IPS-18c (cell line): ENCODE results near the gene PRRT4.

ENCODE experiments used
- H3K4me3 ChIP-seq: 2 replicates; pipeline ENCODE4 v1.7.0; 2013; ENCODE audit warnings: low read depth, mild to moderate bottlenecking, low read length, moderate library complexity; ENCODE audit not compliant: insufficient read depth
- H3K9me3 ChIP-seq: one replicate; pipeline ENCODE4 v1.6.1; 2013; ENCODE audit warnings: mild to moderate bottlenecking, low read length, moderate library complexity; ENCODE audit not compliant: control insufficient read depth, insufficient read depth

Gene PRRT4

GRCh38 chr7:128323459-128324367, 37.8 kb downstream of the PRRT4 start:
- Histone ChIP-seq H3K4me3 (no peak overlapping the region), H3K9me3 (peaks cover 2% of the 10 kb centered on the region)

- H3K4me3 ChIP-seq: no peak overlapping the region
- peaks cover 2% of the 10 kb centered on the region for H3K9me3 ChIP-seq
These were observed 38.5 kb downstream of the PRRT4 start for GRCh38 chr7:128323040-128323439.

- H3K9me3 ChIP-seq: peaks cover 2% of the 10 kb centered on the region
- H3K4me3 ChIP-seq: no peak overlapping the region
These were observed 39.3 kb downstream of the PRRT4 start for GRCh38 chr7:128322040-128322643.

GRCh38 chr7:128321044-128321422, 40.5 kb downstream of the PRRT4 start:
- H3K9me3 ChIP-seq: peaks cover 2% of the 10 kb centered on the region
- no peak overlapping the region for H3K4me3 ChIP-seq

- Histone ChIP-seq H3K4me3 (no peak overlapping the region), H3K9me3 (peaks cover 2% of the 10 kb centered on the region)
These were observed 42.8 kb downstream of the PRRT4 start for GRCh38 chr7:128318691-128319090.

- Histone ChIP-seq H3K9me3 (no peaks in the 10 kb centered on the region), H3K4me3 (no peak overlapping the region)
These were observed 50.5 kb downstream of the PRRT4 start for GRCh38 chr7:128311013-128311412.

GRCh38 chr7:128310499-128310898, 51.0 kb downstream of the PRRT4 start:
- H3K4me3 ChIP-seq: no peak overlapping the region
- H3K9me3 ChIP-seq: no peaks in the 10 kb centered on the region

GRCh38 chr7:128309976-128310375, 51.5 kb downstream of the PRRT4 start:
- Histone ChIP-seq H3K9me3 (no peaks in the 10 kb centered on the region), H3K4me3 (no peak overlapping the region)

GRCh38 chr7:128309124-128309523, 52.4 kb downstream of the PRRT4 start:
- Histone ChIP-seq H3K4me3 (no peak overlapping the region), H3K9me3 (no peaks in the 10 kb centered on the region)

- Histone ChIP-seq H3K4me3 (no peak overlapping the region), H3K9me3 (no peaks in the 10 kb centered on the region)
These were observed 54.4 kb downstream of the PRRT4 start for GRCh38 chr7:128307061-128307460.

GRCh38 chr7:128304212-128304611, 57.3 kb downstream of the PRRT4 start:
- H3K9me3 ChIP-seq: no peaks in the 10 kb centered on the region
- H3K4me3 ChIP-seq: no peak overlapping the region

GRCh38 chr7:128303643-128304042, 57.8 kb downstream of the PRRT4 start:
- Histone ChIP-seq H3K4me3 (no peak overlapping the region), H3K9me3 (no peaks in the 10 kb centered on the region)

GRCh38 chr7:128303133-128303532, 58.4 kb downstream of the PRRT4 start:
- Histone ChIP-seq H3K9me3 (no peaks in the 10 kb centered on the region), H3K4me3 (no peak overlapping the region)

GRCh38 chr7:128302139-128302538, 59.4 kb downstream of the PRRT4 start:
- Histone ChIP-seq H3K9me3 (no peaks in the 10 kb centered on the region), H3K4me3 (no peak overlapping the region)
